ENCODE data around the gene TNRC6C. TPM values are rescaled to one million over a fixed set of nuclear protein-coding genes. Genes with fewer than 3 reads are reported as not detected.

TNRC6C gene
- total RNA-seq, 2 experiments from 2014 or later, result 50.7 to 57.3 TPM

- ChIA-PET POLR2A (interaction anchor here (0.6 to 15.4 kb wide), 10 partner anchors 8 to 686 kb away, joined by 3 to 766 read pairs (median 9); partner anchors contain the start of genes TMC8 and TNRC6C), CTCF (interaction anchor here (0.9 to 6.5 kb wide), 5 partner anchors 11 to 124 kb away, joined by 3 to 28 read pairs (median 5); no protein-coding TSS in a partner anchor)
- no peak for TF ChIP-seq CTCF (IDR thresholded peaks at IDR 0.05)
- H3K27ac ChIP-seq (ENCODE audit: low read depth in 1 of 2, low read length in 2 of 2), result peak overlapping the region; percentile 14 to 92
- H3K4me3 Mint-ChIP-seq, result peak overlapping the region; percentile 96
- no peaks in the 10 kb centered on the region for H3K27me3 Mint-ChIP-seq
- H3K4me1 ChIP-seq (ENCODE audit: insufficient read depth, low read length), result peaks cover 79% of the 10 kb centered on the region
- peaks cover 80% of the 10 kb centered on the region for H3K36me3 Mint-ChIP-seq (ENCODE audit: low read depth)
- no peaks in the 10 kb centered on the region for H3K9me3 Mint-ChIP-seq
- H3K36me3 ChIP-seq (ENCODE audit: insufficient read depth, low read length), result peaks cover 59% of the 10 kb centered on the region
- H3K4me1 Mint-ChIP-seq (ENCODE audit: low read depth), result peaks cover 65% of the 10 kb centered on the region
- no peaks in the 10 kb centered on the region for H3K9me3 ChIP-seq (ENCODE audit: control insufficient read depth in 1 of 2, insufficient read depth in 1 of 2, low read length in 2 of 2)
- DNase-seq (no peak), ATAC-seq (ENCODE audit: poor library complexity) (no peak)
- H3K27me3 ChIP-seq (ENCODE audit: control insufficient read depth in 1 of 2, insufficient read depth in 2 of 2, low read length in 2 of 2), result no peaks in the 10 kb centered on the region
- H3K4me3 ChIP-seq (ENCODE audit: low read length), result peak overlapping the region; percentile 94
- intact Hi-C loops (cut with DNase I, micrococcal nuclease), result loop anchor here (5.0 to 10.0 kb wide), 4 partner anchors 125 to 298 kb away; partner anchors contain the start of gene SOCS3 (in 1 of the 2)
- H3K27ac Mint-ChIP-seq, result peak overlapping the region; percentile 83
These were observed 168.4 kb downstream of the TNRC6C start for GRCh38 chr17:78126895-78127238.

- Histone ChIP-seq H3K4me3 (ENCODE audit: low read length) (peak overlapping the region; percentile 94), H3K36me3 (ENCODE audit: insufficient read depth, low read length) (peaks cover 57% of the 10 kb centered on the region)
- intact Hi-C loops (cut with DNase I, micrococcal nuclease), result loop anchor here (5.0 to 10.0 kb wide), 4 partner anchors 125 to 297 kb away; partner anchors contain the start of gene SOCS3 (in 1 of the 2)
These were observed 168.9 kb downstream of the TNRC6C start for GRCh38 chr17:78127239-78127887.

More at GRCh38 chr17:78127239-78127887, 168.9 kb downstream of the TNRC6C start:
- POLR2A ChIA-PET, result interaction anchor here (0.9 to 15.4 kb wide), 13 partner anchors 8 to 686 kb away, joined by 3 to 766 read pairs (median 6); partner anchors contain the start of genes TMC8 and TNRC6C
- peak; percentile 12 for ATAC-seq (ENCODE audit: poor library complexity)
- Mint-ChIP-seq H3K4me1 (ENCODE audit: low read depth) (peaks cover 60% of the 10 kb centered on the region), H3K27me3 (no peaks in the 10 kb centered on the region), H3K27ac (peak overlapping the region; percentile 83), H3K9me3 (no peaks in the 10 kb centered on the region), H3K36me3 (ENCODE audit: low read depth) (peaks cover 77% of the 10 kb centered on the region), H3K4me3 (peak overlapping the region; percentile 96)
- Histone ChIP-seq H3K27me3 (ENCODE audit: control insufficient read depth in 1 of 2, insufficient read depth in 2 of 2, low read length in 2 of 2) (no peaks in the 10 kb centered on the region), H3K4me1 (ENCODE audit: insufficient read depth, low read length) (peaks cover 76% of the 10 kb centered on the region), H3K9me3 (ENCODE audit: control insufficient read depth in 1 of 2, insufficient read depth in 1 of 2, low read length in 2 of 2) (no peaks in the 10 kb centered on the region), H3K27ac (ENCODE audit: low read depth in 1 of 2, low read length in 2 of 2) (peak overlapping the region; percentile 49 to 92)
- peak; percentile 43 to 91 (median 66) for DNase-seq
- CTCF ChIA-PET, result interaction anchor here (0.7 to 5.9 kb wide), 5 partner anchors 10 to 124 kb away, joined by 3 to 24 read pairs (median 4); no protein-coding TSS in a partner anchor
- TF ChIP-seq CTCF (IDR thresholded peaks at IDR 0.05), result no peak

All from CD4-positive, alpha-beta T cell (primary cell).